IMR-90 (cell line): ENCODE results near the gene FBRS. TPM values are rescaled to one million over a fixed set of nuclear protein-coding genes. Genes with fewer than 3 reads are reported as not detected.

Source experiments
- ATAC-seq: fragments of 200-7000 bp; cut with Tn5 transposase; 2 replicates; pipeline ENCODE4 v1.9.1; 2020; ENCODE audit warnings: low read depth, mild to moderate bottlenecking, moderate library complexity
- BruUV-seq: library from RNA; stranded (reverse); fragments of 400-500 nt; replicated peaks from 2 replicates; lab custom pipeline; 2021; lab: Mats Ljungman, UMichigan
- CTCF ChIA-PET: fragments of 300-600 bp; formaldehyde crosslinking; extraction: SDS; loops from one replicate; lab custom pipeline; 2021; ENCODE audit warnings: antibody characterized with exemption; lab: Yijun Ruan, JAX
- POLR2A ChIA-PET: fragments of 300-600 bp; sonication (Branson Sonifier 250); formaldehyde crosslinking; loops from one replicate; lab custom pipeline; 2022; ENCODE audit warnings: antibody characterized with exemption; ENCODE audit not compliant: unreplicated experiment; lab: Charles Lee
- DNase-seq: peaks from one replicate; pipeline ENCODE4 v3.0.0; 2013
- H2AFZ ChIP-seq: replicated peaks from 2 replicates; pipeline ENCODE3; 2013; ENCODE audit warnings: low read length, mild to moderate bottlenecking; ENCODE audit not compliant: poor library complexity
- H2AK5ac ChIP-seq: 2 replicates; pipeline ENCODE4 v1.6.1; 2013; ENCODE audit warnings: low read depth, low read length, inconsistent platforms
- H2AK9ac ChIP-seq: replicated peaks from 2 replicates; pipeline ENCODE3; 2013; ENCODE audit warnings: mild to moderate bottlenecking, low read depth, low read length, moderate library complexity; ENCODE audit not compliant: poor library complexity
- H2BK120ac ChIP-seq: 2 replicates; pipeline ENCODE4 v1.6.1; 2013; ENCODE audit warnings: low read depth, low read length, inconsistent platforms
- H2BK15ac ChIP-seq: 3 replicates; pipeline ENCODE4 v1.6.1; 2013; ENCODE audit warnings: low read depth, low read length, inconsistent platforms
- H2BK20ac ChIP-seq: 2 replicates; pipeline ENCODE4 v1.6.1; 2013; ENCODE audit warnings: low read depth, mild to moderate bottlenecking, inconsistent platforms, low read length, moderate library complexity
- H2BK5ac ChIP-seq: 2 replicates; pipeline ENCODE4 v1.6.1; 2013; ENCODE audit warnings: mild to moderate bottlenecking, low read depth, low read length, inconsistent platforms; ENCODE audit not compliant: poor library complexity, severe bottlenecking
- H3K14ac ChIP-seq: replicated peaks from 2 replicates; pipeline ENCODE4 v1.6.1; 2013; ENCODE audit warnings: low read depth, low read length, inconsistent platforms
- H3K18ac ChIP-seq: 2 replicates; pipeline ENCODE4 v1.6.1; 2013; ENCODE audit warnings: low read depth, low read length, control low read depth
- H3K23ac ChIP-seq: 2 replicates; pipeline ENCODE4 v1.6.1; 2013; ENCODE audit warnings: low read depth, low read length, inconsistent platforms
- H3K27ac ChIP-seq: 2 replicates; pipeline ENCODE4 v1.5.1; 2013; ENCODE audit warnings: mild to moderate bottlenecking, control low read depth, low read length; ENCODE audit not compliant: insufficient read depth
- H3K27me3 ChIP-seq: 2 replicates; pipeline ENCODE4 v1.6.1; 2013; ENCODE audit warnings: low read length; ENCODE audit not compliant: control insufficient read depth, insufficient read depth
- H3K36me3 ChIP-seq: 2 replicates; pipeline ENCODE4 v1.6.1; 2013; ENCODE audit warnings: low read length, mixed read lengths; ENCODE audit not compliant: control insufficient read depth, insufficient read depth
- H3K4ac ChIP-seq: 2 replicates; pipeline ENCODE4 v1.6.1; 2013; ENCODE audit warnings: low read depth, low read length, inconsistent platforms
- H3K4me1 ChIP-seq: 2 replicates; pipeline ENCODE4 v1.6.1; 2013; ENCODE audit warnings: low read length, mixed read lengths; ENCODE audit not compliant: control insufficient read depth, insufficient read depth
- H3K4me2 ChIP-seq: 2 replicates; pipeline ENCODE4 v1.6.1; 2013; ENCODE audit warnings: low read depth, mild to moderate bottlenecking, control low read depth, low read length, moderate library complexity
- H3K4me3 ChIP-seq: 2 replicates; pipeline ENCODE4 v1.5.1; 2013; ENCODE audit warnings: low read depth, mild to moderate bottlenecking, control low read depth, low read length, moderate library complexity; ENCODE audit not compliant: insufficient read depth
- H3K56ac ChIP-seq: 2 replicates; pipeline ENCODE4 v1.6.1; 2013; ENCODE audit warnings: low read length, inconsistent platforms; ENCODE audit not compliant: insufficient read depth; ENCODE audit errors: extremely low read depth
- H3K79me1 ChIP-seq, 2 experiments: 2 replicates each; pipeline ENCODE4 v1.6.1; 2013; ENCODE audit warnings: low read length in 2 of 2, inconsistent platforms in 1 of 2, low read depth in 1 of 2
- H3K9ac ChIP-seq: 2 replicates; pipeline ENCODE4 v1.6.1; 2013; ENCODE audit warnings: low read depth, low read length, control low read depth
- H3K9me1 ChIP-seq: 2 replicates; pipeline ENCODE4 v1.6.1; 2013; ENCODE audit warnings: low read length, inconsistent platforms; ENCODE audit not compliant: insufficient read depth
- H3K9me3 ChIP-seq: 2 replicates; pipeline ENCODE4 v1.6.1; 2013; ENCODE audit warnings: low read length; ENCODE audit not compliant: control insufficient read depth, insufficient read depth
- H4K20me1 ChIP-seq: 2 replicates; pipeline ENCODE4 v1.6.1; 2013; ENCODE audit warnings: low read length, inconsistent platforms; ENCODE audit not compliant: insufficient read depth
- H4K5ac ChIP-seq: 2 replicates; pipeline ENCODE4 v1.6.1; 2013; ENCODE audit warnings: mild to moderate bottlenecking, low read depth, low read length, control low read depth
- H4K8ac ChIP-seq, 2 experiments: 2 replicates each; pipeline ENCODE4 v1.6.1; 2013; ENCODE audit warnings: low read depth in 2 of 2, low read length in 2 of 2, control low read depth in 1 of 2, inconsistent platforms in 1 of 2
- H4K91ac ChIP-seq: 2 replicates; pipeline ENCODE4 v1.6.1; 2013; ENCODE audit warnings: low read depth, low read length, inconsistent platforms; ENCODE audit not compliant: insufficient read depth
- BHLHE40 ChIP-seq: fragments of 150-350 bp; IDR thresholded peaks from 2 replicates; pipeline ENCODE4 v1.6.1; 2016; ENCODE audit warnings: mild to moderate bottlenecking, low read depth, low read length
- CEBPB ChIP-seq: IDR thresholded peaks from 2 replicates; pipeline ENCODE4 v1.6.1; 2012; ENCODE audit warnings: low read depth, low read length, improper control_type of control experiment
- CHD1 ChIP-seq: IDR thresholded peaks from 2 replicates; pipeline ENCODE4 v1.6.1; 2012; ENCODE audit warnings: low read depth, low read length, improper control_type of control experiment
- FOS ChIP-seq: fragments of 150-350 bp; IDR thresholded peaks from 2 replicates; pipeline ENCODE4 v1.6.1; 2016; ENCODE audit warnings: low read depth, low read length
- MAFK ChIP-seq: IDR thresholded peaks from 2 replicates; pipeline ENCODE4 v1.6.1; 2012; ENCODE audit warnings: low read depth, low read length, improper control_type of control experiment
- MAZ ChIP-seq: IDR thresholded peaks from 2 replicates; pipeline ENCODE4 v1.6.1; 2012; ENCODE audit warnings: low read depth, mild to moderate bottlenecking, low read length, improper control_type of control experiment, moderate library complexity, borderline replicate concordance
- MXI1 ChIP-seq: IDR thresholded peaks from 2 replicates; pipeline ENCODE4 v1.6.1; 2012; ENCODE audit warnings: low read depth, mild to moderate bottlenecking, low read length, moderate library complexity, borderline replicate concordance
- NFE2L2 ChIP-seq: fragments of 150-350 bp; IDR thresholded peaks from 2 replicates; pipeline ENCODE4 v1.6.1; 2016; ENCODE audit warnings: low read depth, mild to moderate bottlenecking, low read length
- POLR2A ChIP-seq: IDR thresholded peaks from 2 replicates; pipeline ENCODE4 v1.6.1; 2012; ENCODE audit warnings: mild to moderate bottlenecking, low read depth, low read length
- RAD21 ChIP-seq: IDR thresholded peaks from 2 replicates; pipeline ENCODE4 v1.6.1; 2012; ENCODE audit warnings: low read length, improper control_type of control experiment
- RCOR1 ChIP-seq: IDR thresholded peaks from 2 replicates; pipeline ENCODE4 v1.6.1; 2012; ENCODE audit warnings: mild to moderate bottlenecking, low read length, improper control_type of control experiment; ENCODE audit not compliant: insufficient replicate concordance
- RFX5 ChIP-seq: IDR thresholded peaks from 2 replicates; pipeline ENCODE4 v1.8.0; 2012; ENCODE audit warnings: low read depth, mild to moderate bottlenecking, low read length, moderate library complexity
- SMC3 ChIP-seq: fragments of 150-350 bp; IDR thresholded peaks from 2 replicates; pipeline ENCODE4 v1.6.1; 2016; ENCODE audit warnings: low read depth, mild to moderate bottlenecking, antibody characterized with exemption, low read length, moderate library complexity
- WGBS, 2 experiments: methylation state at CpG; one replicate each; pipeline versions ENCODE4 v1.1.5 to v1.1.7; 2013; ENCODE audit warnings: missing lambda C conversion rate in 2 of 2; ENCODE audit not compliant: insufficient read length in 1 of 2; ENCODE audit errors: extremely low coverage in 2 of 2; 5-methylcytosine and 5-hydroxymethylcytosine counted together
- dilution Hi-C: fragments of 300-500 bp; cut with HindIII; formaldehyde crosslinking; loops from one replicate; pipeline ENCODE4 v1.14.3; 2018; ENCODE audit warnings: low sequenced_read_pairs; ENCODE audit not compliant: unreplicated experiment
- in situ Hi-C: fragments of 300-500 bp; cut with MboI; formaldehyde crosslinking; loops from 3 replicates; pipeline ENCODE4 v1.14.3; 2019; ENCODE audit warnings: low sequenced_read_pairs, inconsistent platforms, mixed read lengths
- intact Hi-C: fragments of 100-400 bp; cut with micrococcal nuclease; formaldehyde crosslinking; loops from 2 replicates; pipeline ENCODE4 v1.10.0; 2022
- polyA plus RNA-seq, 3 experiments: library from polyadenylated mRNA; depleted of rRNA; stranded (reverse); fragments of >200 nt; gene quantifications; 2 replicates each; pipeline ENCODE4 v1.2.3, GENCODE V29; 2012; ENCODE audit warnings: low replicate concordance in 1 of 3
- total RNA-seq: library from RNA; depleted of rRNA; stranded (reverse); fragments of >200 nt; gene quantifications from 2 replicates; pipeline ENCODE4 v1.2.3, GENCODE V29; 2012
- TF ChIP-seq, protein P1 (sequence below): fragments of 150-350 bp; IDR thresholded peaks from 2 replicates; pipeline ENCODE4 v1.6.1; 2017; ENCODE audit warnings: mild to moderate bottlenecking, antibody characterized with exemption, low read length, low read depth
- TF ChIP-seq, protein P2 (sequence below): fragments of 150-350 bp; IDR thresholded peaks from 2 replicates; pipeline ENCODE4 v1.6.1; 2016; ENCODE audit warnings: low read depth, mild to moderate bottlenecking, low read length, moderate library complexity, borderline replicate concordance
- TF ChIP-seq, protein P3 (sequence below): conservative IDR thresholded peaks from 2 replicates; pipeline ENCODE4 v1.5.1; 2012; ENCODE audit warnings: mild to moderate bottlenecking, low read depth, low read length, improper control_type of control experiment

Gene FBRS
- total and polyA plus RNA-seq, 2 of the 4 experiments (the other 2 are of a cell fraction): 2.0 to 22.4 TPM

- H4K5ac ChIP-seq: no peak overlapping the region
- no peak overlapping the region for H3K18ac ChIP-seq
- no peak overlapping the region for H4K91ac ChIP-seq
- H3K9me1 ChIP-seq: no peaks in the 10 kb centered on the region
- intact Hi-C loops: no loop called here
- H4K8ac ChIP-seq: no peak overlapping the region
- WGBS, 2 experiments: 91% methylated on average over 4 of the region's 12 CpGs; no CpG with 5 or more reads in 1 of the 2 experiments
- no peaks in the 10 kb centered on the region for H3K9me3 ChIP-seq
- H3K14ac ChIP-seq: no peak overlapping the region
- DNase-seq: no peak
- no peak overlapping the region for H3K4ac ChIP-seq
- no peak overlapping the region for H2BK20ac ChIP-seq
- BruUV-seq: no TSS peak
- in situ Hi-C loops: no loop called here
- H4K20me1 ChIP-seq: peaks cover 10% of the 10 kb centered on the region
- H2BK120ac ChIP-seq: no peak overlapping the region
- H3K27me3 ChIP-seq: no peaks in the 10 kb centered on the region
- no peak overlapping the region for H3K4me2 ChIP-seq
- peaks cover 11% of the 10 kb centered on the region; the same call in 1 of the 2 replicates for H3K4me1 ChIP-seq
- H2AK9ac ChIP-seq: no peak overlapping the region
- no peak overlapping the region for H3K23ac ChIP-seq
- peaks cover 24 to 46% of the 10 kb centered on the region in 2 experiments for H3K79me1 ChIP-seq
- no peak overlapping the region for H2BK15ac ChIP-seq
- H2AK5ac ChIP-seq: no peak overlapping the region
- POLR2A ChIA-PET: no interaction called here
- no peak overlapping the region for H3K9ac ChIP-seq
- H3K27ac ChIP-seq: no peak overlapping the region
- peaks cover 33% of the 10 kb centered on the region for H3K36me3 ChIP-seq
- H2AFZ ChIP-seq: no peak overlapping the region
- no peak overlapping the region for H3K4me3 ChIP-seq
- TF ChIP-seq SMC3 (no peak), POLR2A (no peak), RAD21 (no peak), RCOR1 (no peak), BHLHE40 (no peak), MXI1 (no peak), CEBPB (no peak), CHD1 (no peak), FOS (no peak), MAFK (no peak), RFX5 (no peak), MAZ (no peak), NFE2L2 (no peak)
- TF ChIP-seq, protein P1, sequence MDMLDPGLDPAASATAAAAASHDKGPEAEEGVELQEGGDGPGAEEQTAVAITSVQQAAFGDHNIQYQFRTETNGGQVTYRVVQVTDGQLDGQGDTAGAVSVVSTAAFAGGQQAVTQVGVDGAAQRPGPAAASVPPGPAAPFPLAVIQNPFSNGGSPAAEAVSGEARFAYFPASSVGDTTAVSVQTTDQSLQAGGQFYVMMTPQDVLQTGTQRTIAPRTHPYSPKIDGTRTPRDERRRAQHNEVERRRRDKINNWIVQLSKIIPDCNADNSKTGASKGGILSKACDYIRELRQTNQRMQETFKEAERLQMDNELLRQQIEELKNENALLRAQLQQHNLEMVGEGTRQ: no peak
- TF ChIP-seq, protein P2, sequence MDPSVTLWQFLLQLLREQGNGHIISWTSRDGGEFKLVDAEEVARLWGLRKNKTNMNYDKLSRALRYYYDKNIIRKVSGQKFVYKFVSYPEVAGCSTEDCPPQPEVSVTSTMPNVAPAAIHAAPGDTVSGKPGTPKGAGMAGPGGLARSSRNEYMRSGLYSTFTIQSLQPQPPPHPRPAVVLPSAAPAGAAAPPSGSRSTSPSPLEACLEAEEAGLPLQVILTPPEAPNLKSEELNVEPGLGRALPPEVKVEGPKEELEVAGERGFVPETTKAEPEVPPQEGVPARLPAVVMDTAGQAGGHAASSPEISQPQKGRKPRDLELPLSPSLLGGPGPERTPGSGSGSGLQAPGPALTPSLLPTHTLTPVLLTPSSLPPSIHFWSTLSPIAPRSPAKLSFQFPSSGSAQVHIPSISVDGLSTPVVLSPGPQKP: no peak
- TF ChIP-seq, protein P3, sequence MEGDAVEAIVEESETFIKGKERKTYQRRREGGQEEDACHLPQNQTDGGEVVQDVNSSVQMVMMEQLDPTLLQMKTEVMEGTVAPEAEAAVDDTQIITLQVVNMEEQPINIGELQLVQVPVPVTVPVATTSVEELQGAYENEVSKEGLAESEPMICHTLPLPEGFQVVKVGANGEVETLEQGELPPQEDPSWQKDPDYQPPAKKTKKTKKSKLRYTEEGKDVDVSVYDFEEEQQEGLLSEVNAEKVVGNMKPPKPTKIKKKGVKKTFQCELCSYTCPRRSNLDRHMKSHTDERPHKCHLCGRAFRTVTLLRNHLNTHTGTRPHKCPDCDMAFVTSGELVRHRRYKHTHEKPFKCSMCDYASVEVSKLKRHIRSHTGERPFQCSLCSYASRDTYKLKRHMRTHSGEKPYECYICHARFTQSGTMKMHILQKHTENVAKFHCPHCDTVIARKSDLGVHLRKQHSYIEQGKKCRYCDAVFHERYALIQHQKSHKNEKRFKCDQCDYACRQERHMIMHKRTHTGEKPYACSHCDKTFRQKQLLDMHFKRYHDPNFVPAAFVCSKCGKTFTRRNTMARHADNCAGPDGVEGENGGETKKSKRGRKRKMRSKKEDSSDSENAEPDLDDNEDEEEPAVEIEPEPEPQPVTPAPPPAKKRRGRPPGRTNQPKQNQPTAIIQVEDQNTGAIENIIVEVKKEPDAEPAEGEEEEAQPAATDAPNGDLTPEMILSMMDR: no peak
- no peak overlapping the region for H3K56ac ChIP-seq
- dilution Hi-C loops: no loop called here
- no peak overlapping the region for H2BK5ac ChIP-seq
- CTCF ChIA-PET: no interaction called here
- no peak for ATAC-seq
Measured at GRCh38 chr16:30655815-30656347, 2.4 kb upstream of the FBRS start.
